GM19397 (cell line): Measurements from ENCODE around the gene WDR4.
"Not testable (repeated sequence)": the region's sequence is repeated elsewhere in the genome, so short reads cannot be mapped to it uniquely, and the experiment has no call there.

Source experiments
- ATAC-seq: cut with Tn5 transposase; IDR thresholded peaks from one replicate; pipeline ENCODE4 v1.9.1; 2021; ENCODE audit warnings: mild to moderate bottlenecking, moderate library complexity; ENCODE audit not compliant: unreplicated experiment

WDR4 gene

DNA sequence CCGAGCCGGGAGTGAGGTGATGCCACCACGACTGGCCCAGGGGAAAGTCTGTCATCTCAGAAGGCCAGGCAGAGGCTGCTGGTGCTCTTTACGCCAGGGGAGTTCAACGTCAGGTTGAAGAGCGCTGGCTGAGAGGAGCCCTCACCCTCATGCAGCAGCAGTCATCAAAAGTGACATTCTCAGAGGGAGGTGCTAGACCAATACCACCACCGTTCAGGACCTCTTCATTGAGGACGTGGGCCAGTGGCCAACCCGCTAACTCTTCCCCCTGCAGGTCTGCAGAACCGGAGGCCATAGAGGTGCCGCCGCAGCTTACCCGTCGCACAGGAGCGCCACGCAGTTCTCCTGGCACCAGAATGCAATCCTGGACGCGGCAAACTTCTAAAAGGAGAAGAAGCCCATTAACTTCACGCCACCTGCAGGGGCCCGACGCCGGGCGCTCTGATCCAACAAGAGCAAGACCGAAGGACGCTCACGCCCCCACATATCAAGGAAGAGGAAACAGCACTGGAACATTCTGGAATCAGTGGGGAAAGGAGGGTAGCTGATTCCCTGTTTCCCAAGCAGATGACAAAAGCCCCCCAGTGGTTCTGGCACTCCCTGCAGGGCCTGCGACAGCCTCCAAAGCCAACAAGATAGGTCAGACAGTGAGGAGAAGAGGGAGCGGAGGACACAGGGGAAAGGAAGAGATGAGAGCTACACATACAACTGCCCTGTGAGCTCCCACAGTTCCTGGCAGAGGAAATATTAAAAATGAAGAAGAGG, 24.9 kb downstream of the WDR4 start:
- no peak for ATAC-seq

DNA sequence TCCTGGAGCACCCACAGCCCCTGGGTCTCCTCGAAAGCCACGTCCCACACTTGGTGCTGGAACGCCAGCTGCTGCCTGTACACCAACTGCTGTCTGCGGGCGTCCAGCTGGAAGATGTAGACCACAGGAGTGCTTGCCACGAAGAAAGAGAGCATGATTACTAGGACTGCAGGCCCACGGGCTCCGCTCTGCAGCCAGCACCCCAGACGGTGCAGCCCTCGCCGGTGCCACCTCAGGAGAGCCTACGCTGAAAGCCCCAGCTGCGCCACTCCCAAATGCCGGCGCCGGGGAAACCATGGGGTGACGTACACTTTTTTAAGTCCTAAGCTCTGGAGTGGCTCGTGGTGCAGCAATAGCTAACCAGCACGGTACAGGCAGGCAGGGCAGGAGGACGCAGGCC, 25.7 kb downstream of the WDR4 start:
- ATAC-seq: no peak

GRCh38 chr21:42852925-42853570, 26.3 kb downstream of the WDR4 start:
- ATAC-seq: no peak

GRCh38 chr21:42851812-42852665, 27.3 kb downstream of the WDR4 start:
- no peak for ATAC-seq

DNA sequence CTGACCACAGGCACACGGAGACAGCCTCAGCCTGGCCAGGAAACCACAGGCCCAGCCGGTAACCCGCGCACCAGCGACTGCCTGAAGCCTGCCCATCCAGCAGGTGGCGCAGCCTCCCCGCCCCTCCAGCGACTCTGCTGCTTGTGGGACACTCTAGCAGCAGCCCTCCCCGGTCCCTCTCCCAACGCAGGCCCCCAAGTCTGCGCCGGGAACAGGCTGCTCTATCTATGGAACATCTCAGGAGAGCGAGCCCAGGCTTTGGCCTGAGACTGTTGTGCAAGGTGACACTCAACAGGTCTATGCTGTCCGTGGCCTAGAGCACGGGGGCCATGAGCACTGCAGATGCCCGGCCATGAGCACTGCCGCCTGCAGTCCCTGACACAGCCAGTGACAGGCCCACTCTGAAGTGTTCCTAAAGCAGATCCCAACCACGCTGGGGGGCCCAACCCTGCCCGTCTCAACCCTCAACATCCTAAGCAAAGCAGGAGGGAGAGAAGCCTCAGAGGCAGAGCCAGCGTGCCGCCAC, 28.4 kb downstream of the WDR4 start:
- no peak for ATAC-seq

GRCh38 chr21:42850463-42850862, 28.9 kb downstream of the WDR4 start:
- ATAC-seq: no peak

- no peak for ATAC-seq
Observed at GRCh38 chr21:42849759-42850412, 29.5 kb downstream of the WDR4 start.

- ATAC-seq: no peak
Observed at GRCh38 chr21:42848932-42849758, 30.2 kb downstream of the WDR4 start.

GRCh38 chr21:42848144-42848931, 31.0 kb downstream of the WDR4 start:
- ATAC-seq: not testable (repeated sequence)

DNA sequence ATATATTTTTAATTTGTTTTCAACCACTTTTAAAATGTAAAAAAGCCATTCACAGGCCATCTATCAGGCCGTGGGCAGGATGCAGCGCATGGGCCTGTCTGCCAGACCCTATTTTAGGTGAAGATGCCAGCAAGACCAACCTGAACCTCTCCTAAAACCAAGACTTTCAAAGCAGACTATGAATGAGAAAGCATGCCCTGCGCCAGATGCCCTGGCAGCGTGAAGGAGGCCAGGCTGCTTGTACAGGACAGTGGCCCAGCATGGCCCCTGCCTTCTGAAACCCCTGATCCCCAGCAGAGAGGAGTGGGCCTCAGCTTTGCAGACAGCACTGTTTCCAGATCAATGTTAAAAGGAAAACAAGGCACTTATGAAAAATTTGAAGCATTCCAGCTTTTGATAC, 31.6 kb downstream of the WDR4 start:
- no peak for ATAC-seq

- no peak for ATAC-seq
Observed at GRCh38 chr21:42847051-42847707, 32.2 kb downstream of the WDR4 start.

DNA sequence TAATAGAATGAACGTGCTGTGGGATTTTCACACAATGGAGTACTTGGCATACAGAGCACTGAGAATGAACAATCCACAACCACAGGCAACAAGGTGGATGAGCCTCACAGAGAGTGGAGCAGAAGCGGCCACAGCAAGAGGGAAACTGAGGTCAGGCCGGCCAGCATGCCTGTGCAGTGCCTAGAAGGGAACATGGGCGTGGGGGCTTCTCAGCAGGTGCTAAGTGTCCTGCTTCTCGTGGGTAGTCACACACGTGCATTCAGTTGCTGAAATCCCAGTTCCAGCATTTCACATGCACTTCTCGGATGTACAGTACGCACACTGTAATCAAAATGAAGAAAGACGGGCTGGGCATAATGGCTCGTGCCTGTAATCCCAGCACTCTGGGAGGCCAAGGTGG, 33.1 kb downstream of the WDR4 start:
- no peak for ATAC-seq

DNA sequence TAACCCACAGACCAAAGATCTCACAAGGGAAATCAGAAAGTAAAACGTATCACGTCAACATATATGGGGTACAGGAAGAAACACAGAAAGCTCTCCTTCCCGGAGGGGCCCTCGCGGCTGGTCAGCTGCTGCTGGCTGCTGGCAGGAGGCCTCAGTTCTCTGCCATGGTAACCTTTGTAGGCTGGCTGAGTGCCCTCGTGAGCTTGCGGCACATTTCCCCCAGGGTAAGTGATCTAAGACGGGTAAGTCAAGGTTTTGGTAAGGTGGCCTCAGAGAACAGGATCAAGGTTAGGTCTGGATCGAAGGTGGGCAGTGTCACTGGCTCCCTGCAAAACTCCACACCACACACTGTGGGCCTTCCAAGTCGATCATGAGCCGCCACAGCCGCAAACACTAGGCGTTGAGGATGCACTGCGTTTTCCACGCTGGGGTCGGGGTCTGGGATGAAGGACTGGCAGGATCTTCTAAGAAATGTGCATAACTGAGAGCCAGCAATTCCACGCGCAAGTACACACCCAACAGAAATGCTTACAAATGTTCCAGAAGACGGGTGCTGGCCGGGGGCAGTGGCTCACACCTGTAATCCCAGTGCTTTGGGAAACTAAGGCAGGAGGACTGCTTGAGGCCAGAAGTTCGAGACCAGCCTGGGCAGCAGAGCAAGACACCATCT, 33.9 kb downstream of the WDR4 start:
- no peak for ATAC-seq

DNA sequence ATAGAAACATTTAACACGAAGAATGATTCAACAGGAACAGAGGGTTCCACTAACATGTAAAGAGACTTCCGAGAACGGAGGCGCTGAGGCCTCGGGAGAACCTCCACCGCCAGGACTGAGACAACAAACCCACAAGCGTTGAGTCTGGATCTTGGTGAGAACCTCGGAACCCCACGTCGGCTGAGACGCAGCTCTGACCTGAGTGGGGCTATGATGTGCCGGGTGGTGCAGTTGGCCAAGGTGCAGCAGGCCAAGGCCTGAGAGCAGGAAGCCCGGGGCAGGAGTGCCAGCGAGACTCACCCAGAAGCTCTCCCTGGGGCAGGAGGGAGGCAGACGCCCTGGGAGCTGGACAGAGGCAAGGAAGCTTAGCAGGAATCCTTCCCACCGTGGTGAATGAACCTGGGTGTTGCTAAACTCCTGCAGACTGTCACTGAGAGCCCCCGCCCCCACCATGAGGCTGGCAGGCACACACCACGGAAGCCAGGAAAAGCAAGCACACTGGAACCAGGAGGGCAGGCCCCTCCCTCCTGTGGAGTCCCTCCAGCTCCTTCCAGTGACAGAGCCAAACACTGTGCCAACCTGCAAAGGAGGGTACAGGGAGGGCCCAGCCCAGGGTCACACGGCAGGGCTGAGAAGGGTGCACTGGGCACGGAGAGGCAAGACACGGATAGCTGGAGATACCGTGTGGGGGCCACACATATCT, 34.8 kb downstream of the WDR4 start:
- no peak for ATAC-seq

GRCh38 chr21:42843056-42843455, 36.3 kb downstream of the WDR4 start:
- ATAC-seq: no peak

DNA sequence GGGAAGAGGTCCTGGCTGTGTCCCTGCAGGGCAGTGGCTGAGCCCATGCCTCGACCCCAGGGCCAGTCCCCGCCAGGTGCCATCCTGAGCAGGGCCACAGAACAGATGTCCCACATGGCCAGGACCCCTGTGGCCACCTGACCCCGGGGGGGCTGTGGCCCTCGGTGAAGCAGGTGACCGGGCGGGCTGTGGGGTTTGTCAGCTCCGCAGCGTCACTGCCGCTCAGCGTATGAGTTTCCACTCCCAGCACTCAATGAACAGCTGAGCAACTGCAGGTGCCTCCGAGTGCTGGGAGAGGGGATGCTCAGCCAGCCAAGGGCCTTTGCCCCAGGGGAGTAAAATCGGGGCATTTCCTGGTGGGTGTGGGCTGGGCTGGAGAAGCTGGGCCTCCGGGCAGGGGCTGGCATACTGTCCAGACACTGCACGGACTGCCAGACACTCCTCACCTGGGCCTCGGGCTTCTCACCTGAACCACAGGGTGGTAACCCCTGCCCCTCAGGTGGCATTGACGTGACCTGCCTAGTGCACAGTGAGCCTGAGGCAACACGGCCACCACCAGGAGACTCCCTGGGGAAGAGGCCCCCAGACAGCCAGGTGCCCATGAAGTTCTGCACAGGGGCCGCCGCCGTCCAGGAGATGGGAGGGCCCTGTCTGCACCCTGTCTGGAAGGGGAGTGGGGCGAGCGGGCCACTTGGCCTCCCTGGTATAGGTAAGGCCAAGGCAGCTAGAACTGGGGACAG, 37.3 kb downstream of the WDR4 start:
- not testable (repeated sequence) for ATAC-seq
